CD4-positive, alpha-beta T cell treated with Interleukin-15 for 1 hour (primary cell): ENCODE measurements around the gene EPB41.
"Not testable (repeated sequence)": the region's sequence is repeated elsewhere in the genome, so short reads cannot be mapped to it uniquely, and the experiment has no call there.

Source experiments
- DNase-seq: peaks from one replicate; pipeline ENCODE4 v3.0.0-alpha.2; 2020

The EPB41 gene

GRCh38 chr1:29056256-29056655 lies 141.9 kb downstream of the EPB41 start:
- no peak for DNase-seq

- DNase-seq: no peak
Measured at GRCh38 chr1:29057700-29058099, 143.3 kb downstream of the EPB41 start.

GRCh38 chr1:29062157-29062942 lies 148.0 kb downstream of the EPB41 start:
- no peak for DNase-seq

DNA sequence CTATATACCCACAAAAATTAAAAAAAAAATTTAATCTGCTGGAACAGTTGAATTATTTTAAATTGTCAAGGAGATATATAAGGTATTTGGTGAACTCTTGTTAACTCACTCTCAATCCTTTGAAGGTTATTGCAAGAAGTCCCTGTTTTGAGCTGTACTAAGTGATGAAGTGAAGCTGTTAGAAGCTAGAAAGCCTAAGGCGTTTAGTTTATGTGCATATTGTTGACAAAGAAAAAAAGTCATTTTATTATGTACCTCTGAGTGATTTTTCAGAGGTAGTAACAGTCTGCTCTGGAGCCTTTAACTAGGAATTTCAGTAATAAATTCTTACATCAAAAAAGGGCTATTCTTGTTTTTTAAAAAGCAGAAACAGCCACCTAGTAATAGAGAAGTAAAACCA lies 149.7 kb downstream of the EPB41 start:
- DNase-seq: no peak

- DNase-seq: no peak
Measured at GRCh38 chr1:29077155-29077554, 162.8 kb downstream of the EPB41 start.

DNA sequence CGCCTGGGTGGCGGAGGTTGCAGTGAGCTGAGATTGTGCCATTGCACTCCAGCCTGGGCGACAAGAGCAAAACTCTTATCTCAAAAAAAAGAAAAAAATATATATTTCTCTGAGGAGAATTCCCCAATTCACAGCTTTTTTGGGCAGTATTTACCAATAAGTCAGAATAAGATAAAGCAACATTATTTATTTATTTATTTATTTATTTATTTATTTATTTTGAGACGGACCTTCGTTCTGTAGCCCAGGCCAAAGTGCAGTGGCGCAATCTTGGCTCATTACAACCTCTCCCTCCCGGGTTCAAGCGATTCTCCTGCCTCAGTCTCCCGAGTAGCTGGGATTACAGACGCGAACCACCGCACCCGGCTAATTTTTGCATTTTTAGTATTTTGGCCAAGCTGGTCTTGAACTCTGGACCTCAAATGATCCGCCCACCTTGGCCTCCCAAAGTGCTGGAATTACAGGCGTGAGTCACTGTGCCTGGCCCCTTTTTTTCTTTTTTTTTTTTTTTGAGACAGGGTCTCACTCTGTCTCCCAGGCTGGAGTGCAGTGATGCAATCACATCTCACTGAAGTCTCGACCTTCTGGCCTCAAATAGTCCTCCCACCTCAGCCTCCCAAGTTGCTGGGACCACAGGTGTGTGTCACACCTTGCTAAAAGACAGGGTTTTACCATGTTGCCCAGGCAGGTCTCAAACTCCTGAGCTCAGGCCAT lies 165.7 kb downstream of the EPB41 start:
- not testable (repeated sequence) for DNase-seq

GRCh38 chr1:29081201-29081600 lies 166.8 kb downstream of the EPB41 start:
- no peak for DNase-seq

DNA sequence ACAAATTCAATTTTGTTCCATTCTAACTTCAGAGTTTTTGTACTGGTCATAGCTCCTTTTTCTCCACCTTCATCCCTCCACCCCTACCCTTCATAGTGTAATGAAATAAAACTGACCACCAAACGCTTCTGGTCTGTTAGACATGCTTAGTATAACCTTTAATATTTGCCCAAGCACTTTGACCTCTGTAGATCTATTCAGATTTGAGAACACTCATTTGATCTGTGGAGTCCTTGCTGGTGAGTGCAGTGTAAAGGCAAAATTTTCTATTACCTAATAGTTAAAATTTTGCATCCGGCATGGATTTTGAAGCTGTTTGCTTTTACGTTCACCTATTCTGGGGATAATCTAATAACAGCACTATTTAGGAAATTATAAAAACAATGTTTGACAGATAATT lies 168.2 kb downstream of the EPB41 start:
- no peak for DNase-seq

GRCh38 chr1:29083317-29084195 lies 169.2 kb downstream of the EPB41 start:
- no peak for DNase-seq

- no peak for DNase-seq
Measured at GRCh38 chr1:29084196-29084521, 169.8 kb downstream of the EPB41 start.

DNA sequence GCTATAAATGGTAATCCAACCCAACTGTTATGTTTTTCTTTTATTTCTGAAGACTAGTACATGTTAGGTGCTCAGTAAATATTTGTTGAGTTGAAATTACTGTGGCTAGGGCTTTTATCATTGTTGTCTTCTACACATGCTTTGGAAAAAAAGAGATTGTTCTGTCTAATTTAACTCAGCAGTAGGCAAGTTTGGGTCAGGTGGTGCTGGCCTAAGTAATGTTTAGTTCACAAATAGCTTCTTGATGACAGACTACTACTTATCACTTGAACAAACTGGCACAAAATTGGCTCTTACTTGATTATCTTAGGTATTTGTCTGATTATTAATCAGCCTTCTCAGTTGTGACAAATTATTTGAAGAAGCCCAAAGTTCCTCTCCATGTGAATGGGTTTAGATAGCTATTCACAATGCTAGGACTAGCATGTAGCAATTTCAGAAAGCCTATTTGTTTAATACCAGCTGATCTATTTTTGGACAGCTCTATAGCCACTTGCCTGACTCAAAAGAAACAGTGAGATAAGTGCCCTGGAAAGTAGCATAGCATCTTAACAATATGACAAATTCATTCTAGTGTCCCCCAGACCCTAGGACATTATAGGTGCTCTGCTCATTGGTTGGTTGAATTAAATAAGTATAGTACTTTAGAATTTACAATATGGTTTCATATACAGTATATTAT lies 176.7 kb downstream of the EPB41 start:
- DNase-seq: no peak

- DNase-seq: not testable (repeated sequence)
Measured at GRCh38 chr1:29092704-29093103, 178.3 kb downstream of the EPB41 start.

GRCh38 chr1:29094433-29094832 lies 180.1 kb downstream of the EPB41 start:
- no peak for DNase-seq

GRCh38 chr1:29094954-29095353 lies 180.6 kb downstream of the EPB41 start:
- DNase-seq: no peak

DNA sequence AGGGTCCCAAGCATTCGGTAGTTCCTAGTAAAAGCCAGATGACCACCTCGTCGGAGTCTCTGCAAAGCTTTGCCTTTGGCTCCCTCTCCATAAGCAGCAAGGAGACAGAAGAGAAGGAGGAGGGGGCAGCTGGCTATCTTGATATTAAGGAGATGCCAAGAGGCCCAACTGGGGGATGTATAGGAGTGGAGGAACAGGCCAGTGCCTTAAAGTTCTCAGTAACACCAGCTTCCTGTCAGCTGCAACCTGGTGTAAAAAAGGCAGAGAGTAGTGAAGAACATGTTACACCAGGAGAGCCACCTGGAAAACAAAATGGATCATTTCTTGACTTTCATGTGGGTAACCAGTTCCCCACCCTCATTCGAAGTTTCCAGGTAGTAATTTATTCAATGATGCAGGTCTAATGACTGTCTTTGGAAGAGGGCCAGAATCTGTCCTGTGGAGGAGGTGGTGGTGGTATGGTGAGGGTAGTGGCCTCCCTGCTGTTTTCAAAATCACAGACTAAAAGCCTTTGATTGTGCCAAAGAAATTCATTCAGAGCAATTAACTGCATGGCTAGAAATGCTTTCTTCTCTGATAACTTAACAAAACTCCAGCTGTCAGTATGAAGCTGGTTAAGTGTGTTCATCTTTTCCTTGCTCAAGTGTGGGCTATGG lies 182.0 kb downstream of the EPB41 start:
- DNase-seq: no peak

GRCh38 chr1:29099286-29099685 lies 184.9 kb downstream of the EPB41 start:
- DNase-seq: no peak

DNA sequence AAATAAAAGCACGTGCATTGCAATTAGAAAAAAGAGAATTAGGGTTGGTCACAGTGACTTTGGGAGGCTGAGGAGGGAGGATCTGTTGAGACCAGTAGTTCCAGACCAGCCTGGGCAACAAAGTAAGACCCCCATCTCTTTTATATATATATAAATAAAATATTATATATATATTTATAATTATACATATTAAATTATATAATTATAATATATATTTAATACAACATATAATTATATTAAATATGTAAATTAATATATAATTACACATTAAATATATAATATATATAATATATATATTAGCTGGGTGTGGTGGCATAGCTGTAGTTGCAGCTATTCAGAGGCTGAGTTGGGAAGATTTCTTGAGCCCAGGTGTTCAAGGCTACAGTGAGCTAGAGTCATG lies 186.1 kb downstream of the EPB41 start:
- DNase-seq: no peak

DNA sequence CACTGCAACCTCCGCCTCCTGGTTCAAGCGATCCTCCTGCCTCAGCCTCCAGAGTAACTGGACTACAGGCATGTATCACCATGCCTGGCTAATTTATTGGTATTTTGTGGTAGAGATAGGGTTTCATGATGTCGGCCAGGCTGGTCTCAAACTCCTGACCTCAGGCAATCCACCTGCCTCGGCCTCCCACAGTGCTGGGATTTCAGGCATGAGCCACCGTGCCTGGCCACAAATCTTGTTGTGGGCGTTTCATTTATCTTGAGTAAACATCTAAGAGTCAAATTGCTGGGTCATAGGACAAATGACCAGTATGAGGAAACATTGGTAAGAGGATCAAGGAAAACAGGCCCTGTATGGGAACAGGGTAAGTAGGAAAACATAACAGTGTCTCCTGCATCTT lies 191.5 kb downstream of the EPB41 start:
- DNase-seq: no peak

DNA sequence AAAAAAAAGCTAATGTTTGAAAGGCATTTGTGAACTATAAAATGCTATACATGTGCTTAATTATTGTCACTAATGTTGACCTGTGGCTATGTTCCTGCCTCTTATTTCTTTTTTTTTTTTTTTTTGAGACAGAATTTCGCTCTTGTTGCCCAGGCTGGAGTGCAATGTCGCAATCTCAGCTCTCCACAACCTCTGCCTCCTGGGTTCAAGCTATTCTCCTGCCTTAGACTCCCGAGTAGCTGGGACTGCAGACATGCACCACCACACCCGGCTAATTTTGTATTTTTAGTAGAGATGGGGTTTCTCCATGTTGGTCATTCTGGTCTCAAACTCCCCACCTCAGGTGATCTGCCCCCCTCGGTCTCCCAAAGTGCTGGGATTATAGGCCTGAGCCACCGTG lies 193.7 kb downstream of the EPB41 start:
- not testable (repeated sequence) for DNase-seq

GRCh38 chr1:29112705-29113412 lies 198.5 kb downstream of the EPB41 start:
- no peak for DNase-seq

DNA sequence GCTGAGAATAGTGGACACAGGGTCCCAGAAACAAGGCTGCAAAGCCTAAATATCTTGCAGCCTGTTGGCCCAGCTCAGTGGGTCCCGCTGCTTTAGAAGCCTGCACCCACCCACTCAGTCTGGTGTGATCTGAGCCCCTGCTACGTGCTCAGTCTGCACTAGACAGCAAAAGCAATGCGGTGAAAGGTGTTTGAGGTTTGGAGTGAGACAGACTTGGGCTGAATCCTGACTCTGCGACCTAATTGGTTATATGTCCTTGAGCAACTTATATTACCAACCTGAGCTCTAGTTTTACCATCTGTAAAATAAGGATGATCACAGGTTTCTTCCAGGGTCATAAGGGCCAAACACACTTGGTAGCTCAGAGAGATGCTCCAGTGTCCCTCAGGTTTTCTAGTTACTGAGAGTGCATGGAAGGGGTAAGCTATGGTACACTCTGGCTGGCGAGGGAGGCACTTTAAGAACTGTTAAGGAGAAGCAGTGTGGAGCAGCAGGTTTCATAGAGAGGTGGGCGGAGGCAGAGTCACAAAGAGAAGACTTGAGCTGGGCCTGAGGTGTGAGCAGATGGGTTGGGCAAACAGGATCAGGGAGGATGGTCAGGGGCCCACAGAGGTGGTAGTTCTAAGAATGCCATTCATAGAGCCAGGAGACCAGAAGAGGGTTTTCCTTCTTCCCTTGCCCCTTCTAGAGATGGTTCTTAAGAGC lies 199.2 kb downstream of the EPB41 start:
- DNase-seq: no peak
